HL-60 (cell line): Measurements from ENCODE around the gene FRMPD2.

Source experiments
- DNase-seq, 2 experiments: peaks; one replicate each; pipeline ENCODE4 v3.0.0-alpha.2; 2010 to 2020; ENCODE audit warnings: low read depth in 1 of 2, low spot score in 1 of 2
- H3K27ac ChIP-seq: fragments of 250-450 bp; sonication (Bioruptor Pico); replicated peaks from 2 replicates; pipeline ENCODE4 v1.5.1; 2020; ENCODE audit warnings: mild to moderate bottlenecking, moderate library complexity
- H3K27me3 ChIP-seq: fragments of 250-450 bp; sonication (Bioruptor Pico); 2 replicates; pipeline ENCODE4 v1.5.1; 2021; ENCODE audit warnings: mild to moderate bottlenecking, moderate library complexity; ENCODE audit not compliant: insufficient read depth, poor library complexity, severe bottlenecking
- H3K4me3 ChIP-seq: replicated peaks from 2 replicates; pipeline ENCODE4 v1.5.1; 2011; ENCODE audit warnings: mild to moderate bottlenecking, control low read depth, low read length; ENCODE audit not compliant: insufficient read depth
- CTCF ChIP-seq: IDR thresholded peaks from one replicate; pipeline ENCODE4 v1.5.1; 2011; ENCODE audit warnings: low read length, control low read depth, inconsistent platforms; ENCODE audit not compliant: insufficient read depth
- GABPA ChIP-seq: IDR thresholded peaks from 2 replicates; pipeline ENCODE4 v1.6.1; 2012; ENCODE audit warnings: low read depth
- POLR2AphosphoS5 ChIP-seq: IDR thresholded peaks from 2 replicates; pipeline ENCODE4 v1.6.1; 2012; ENCODE audit warnings: low read depth
- REST ChIP-seq: IDR thresholded peaks from 2 replicates; pipeline ENCODE4 v1.6.1; 2012; ENCODE audit warnings: low read depth; ENCODE audit not compliant: insufficient replicate concordance
- SPI1 ChIP-seq: IDR thresholded peaks from 2 replicates; pipeline ENCODE4 v1.6.1; 2012; ENCODE audit warnings: low read depth, mild to moderate bottlenecking, borderline replicate concordance

Gene FRMPD2

DNA sequence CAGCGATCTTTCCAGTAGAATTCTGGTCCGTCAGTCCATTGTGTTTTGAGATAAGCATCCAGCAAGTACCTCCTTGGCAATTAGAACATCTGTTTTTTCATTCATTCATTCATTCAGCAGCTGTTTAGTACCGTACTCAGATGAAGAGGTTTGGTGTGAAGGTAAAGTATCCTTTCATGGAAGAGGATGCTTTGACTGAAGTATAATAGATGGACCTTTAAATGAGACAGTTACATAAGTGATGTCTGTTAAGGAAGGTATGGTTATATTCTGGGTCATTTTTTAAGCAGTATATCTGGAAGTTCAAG is 33.2 kb upstream of the FRMPD2 start:
- no peak overlapping the region for H3K27ac ChIP-seq
- TF ChIP-seq POLR2AphosphoS5 (no peak), CTCF (no peak), REST (no peak), GABPA (no peak), SPI1 (no peak)
- no peak for DNase-seq

DNA sequence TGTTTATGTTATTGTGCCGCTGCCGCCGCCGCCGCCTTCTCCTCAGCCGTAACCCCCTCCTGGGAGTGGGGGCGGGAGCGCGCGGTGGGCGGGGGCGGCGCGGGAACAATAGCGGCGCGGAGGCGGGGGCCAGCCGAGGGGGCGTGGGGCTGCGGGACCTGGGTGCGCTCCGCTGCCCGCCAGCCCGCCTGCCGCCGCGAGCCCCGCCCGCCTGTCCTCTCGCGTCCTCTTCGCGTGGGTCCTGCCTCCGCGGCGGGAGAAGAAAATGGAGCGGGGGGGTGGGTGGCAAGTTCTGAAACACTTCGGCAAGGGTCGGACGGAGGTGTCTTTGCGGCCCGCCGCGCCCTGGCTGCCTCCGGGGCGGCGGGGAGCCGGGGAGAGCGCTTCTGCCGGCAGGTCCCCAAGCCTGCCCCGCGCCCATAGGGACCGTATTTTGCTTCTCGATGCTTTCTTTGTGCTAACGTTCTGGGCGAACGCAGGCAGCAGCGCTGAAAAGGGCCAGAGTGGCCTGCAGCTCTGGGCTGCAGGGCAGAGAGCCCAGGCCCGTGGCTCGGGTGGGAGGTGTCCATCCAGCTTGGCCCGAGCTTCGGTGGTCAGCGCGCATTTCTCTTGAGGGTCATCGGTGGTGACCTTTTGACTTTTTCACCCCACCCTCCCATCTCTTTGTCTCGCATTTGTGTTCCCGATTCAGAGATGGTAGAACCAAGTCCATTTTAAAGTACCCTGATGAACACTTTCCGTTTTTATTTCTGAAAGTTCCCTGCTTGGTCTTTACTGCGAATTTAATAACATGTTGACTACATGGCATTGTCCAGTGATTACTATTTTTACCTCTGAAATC is 32.6 kb upstream of the FRMPD2 start:
- Histone ChIP-seq H3K27me3 (no peaks in the 10 kb centered on the region), H3K4me3 (peak overlapping the region; percentile 72), H3K27ac (peak overlapping the region; percentile 56)
- peak; percentile 9; the same call in 1 of the 2 replicates for TF ChIP-seq POLR2AphosphoS5
- no peak for TF ChIP-seq REST
- TF ChIP-seq CTCF: no peak
- TF ChIP-seq GABPA: no peak
- no peak for TF ChIP-seq SPI1
- DNase-seq: peak in 1 of 2 experiments; percentile 43

More for the DNA sequence above, 33.2 kb upstream of the FRMPD2 start:
- H3K27me3 ChIP-seq: no peaks in the 10 kb centered on the region
- peak overlapping the region; percentile 72 for H3K4me3 ChIP-seq

- Histone ChIP-seq H3K27ac (peak within 1 kb of the TSS; percentile 56), H3K27me3 (no peaks in the 10 kb centered on the region), H3K4me3 (peak within 1 kb of the TSS; percentile 72)
- no peak for TF ChIP-seq GABPA
- TF ChIP-seq POLR2AphosphoS5: peak; percentile 41; the same call in 1 of the 2 replicates
- TF ChIP-seq CTCF: no peak
- no peak for TF ChIP-seq SPI1
- no peak for TF ChIP-seq REST
- DNase-seq: peak; percentile 79 to 92
These were observed 31.9 kb upstream of the FRMPD2 start, which contains the start of gene MAPK8 for GRCh38 chr10:48306265-48306869. TSS of gene MAPK8 (plus strand) at chr10:48306677. CDS start at chr10:48401661, 94,984 bp downstream.
